Putamen (tissue), 1 donor: Measurements from ENCODE around the gene SARNP.
"Not testable (repeated sequence)": the region's sequence is repeated elsewhere in the genome, so short reads cannot be mapped to it uniquely, and the experiment has no call there.

Source experiments
- DNase-seq: peaks from one replicate; pipeline ENCODE4 v3.0.0-alpha.2; 2016; ENCODE audit warnings: low spot score

The SARNP gene, protein sequence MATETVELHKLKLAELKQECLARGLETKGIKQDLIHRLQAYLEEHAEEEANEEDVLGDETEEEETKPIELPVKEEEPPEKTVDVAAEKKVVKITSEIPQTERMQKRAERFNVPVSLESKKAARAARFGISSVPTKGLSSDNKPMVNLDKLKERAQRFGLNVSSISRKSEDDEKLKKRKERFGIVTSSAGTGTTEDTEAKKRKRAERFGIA

DNA sequence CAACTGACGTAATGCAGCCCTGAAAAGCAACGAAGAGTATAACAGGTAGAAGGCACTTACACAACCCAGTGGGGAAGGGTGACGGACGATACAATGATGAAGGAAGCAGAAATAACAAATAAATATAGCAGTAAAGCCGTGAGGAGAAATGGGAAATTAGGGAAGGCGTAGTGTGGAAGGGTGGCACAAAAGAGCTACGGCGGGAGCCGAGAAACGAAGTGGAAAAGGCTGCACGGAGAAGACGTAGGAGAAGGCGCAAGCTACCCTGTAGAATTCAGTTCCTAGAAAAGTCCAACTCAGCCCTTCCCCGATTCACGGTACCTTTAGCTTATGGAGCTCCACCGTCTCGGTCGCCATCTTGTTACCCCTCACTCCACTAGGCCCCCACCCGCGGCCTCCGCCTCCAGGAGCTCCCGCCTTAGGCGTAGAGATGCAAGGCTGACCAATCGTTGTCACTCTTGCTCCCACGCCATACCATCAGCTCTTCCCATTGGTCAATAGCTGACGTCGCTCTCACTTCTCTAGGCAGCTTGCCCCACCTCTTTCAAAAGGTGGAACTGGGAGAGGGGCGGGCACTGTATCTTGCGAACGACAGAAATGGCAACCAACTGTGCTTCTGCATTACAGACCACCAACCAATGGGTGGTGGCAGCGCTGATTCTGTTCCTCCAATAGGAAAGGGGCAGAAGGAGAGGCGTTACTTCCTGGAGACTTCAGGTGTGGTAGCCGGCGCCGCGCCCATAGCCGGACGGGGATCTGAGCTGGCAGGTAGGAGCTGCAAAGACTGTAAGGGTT lies at the start of gene SARNP, which contains the start of gene ORMDL2:
TSS of gene SARNP (minus strand) at position 380 of the 795 bp plus-strand sequence. CDS start at position 357, 23 bp downstream.
TSS of gene ORMDL2 (plus strand) at position 697 of the 795 bp plus-strand sequence. CDS start 959 bp downstream, outside the sequence.
- peak; percentile 100 for DNase-seq

DNA sequence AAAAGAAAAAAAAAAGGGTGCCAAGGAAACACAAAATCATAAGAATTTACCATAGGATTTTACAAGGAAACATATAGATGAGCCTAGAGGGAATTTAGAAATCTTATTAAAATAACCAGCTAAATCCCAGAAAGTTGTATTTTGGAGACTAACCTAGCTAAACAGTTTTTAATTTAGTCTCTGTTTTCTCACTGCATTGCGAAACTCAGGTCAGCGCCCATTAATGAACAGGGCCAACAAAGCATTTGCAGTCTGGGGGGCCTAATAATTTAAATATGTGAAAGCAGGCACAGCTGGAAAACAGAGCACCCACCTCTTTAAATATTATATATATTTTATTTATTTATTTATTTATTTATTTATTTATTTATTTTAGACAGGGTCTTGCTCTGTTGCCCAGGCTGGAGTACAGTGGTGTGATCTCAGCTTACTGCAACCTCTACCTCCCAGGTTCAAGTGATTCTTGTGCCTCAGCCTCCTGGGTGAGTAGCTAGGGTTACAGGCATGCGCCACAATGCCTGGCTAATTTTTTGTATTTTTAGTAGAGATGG lies 49.0 kb upstream of the SARNP start:
- not testable (repeated sequence) for DNase-seq

DNA sequence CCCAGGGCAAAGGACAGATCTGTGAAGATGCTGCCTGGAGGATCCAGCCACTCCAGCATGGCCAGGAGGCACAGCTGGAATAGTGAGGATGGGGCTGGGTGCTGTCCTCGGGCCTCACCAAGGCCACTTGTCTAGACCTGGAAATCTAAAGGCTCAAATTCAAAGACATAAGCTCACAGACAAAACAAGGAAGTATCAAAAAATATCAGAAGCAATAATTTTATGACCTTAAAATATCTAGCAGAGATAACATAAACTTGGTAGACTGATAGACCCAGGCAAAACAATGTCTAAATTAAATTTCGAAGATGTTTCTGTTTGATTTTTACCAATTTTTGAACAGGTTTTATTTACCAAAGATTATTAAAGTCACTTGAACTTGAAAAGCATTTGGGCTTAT lies 47.8 kb upstream of the SARNP start:
- DNase-seq: no peak

DNA sequence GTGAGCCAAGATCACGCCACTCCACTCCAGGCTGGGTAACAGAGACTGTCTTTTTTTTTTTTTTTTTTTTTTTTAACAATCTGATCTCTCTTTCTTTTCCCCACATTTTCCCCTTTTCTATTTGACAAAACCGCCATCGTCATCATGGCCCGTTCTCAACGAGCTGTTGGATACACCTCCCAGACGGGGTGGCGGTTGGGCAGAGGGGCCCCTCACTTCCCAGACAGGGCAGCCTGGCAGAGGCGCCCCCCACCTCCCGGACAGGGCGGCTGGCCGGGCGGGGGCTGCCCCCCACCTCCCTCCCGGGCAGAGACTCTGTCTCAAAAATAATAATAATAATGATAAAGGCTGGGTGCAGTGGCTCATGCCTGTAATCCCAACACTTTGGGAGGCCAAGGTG lies 45.4 kb upstream of the SARNP start:
- not testable (repeated sequence) for DNase-seq

DNA sequence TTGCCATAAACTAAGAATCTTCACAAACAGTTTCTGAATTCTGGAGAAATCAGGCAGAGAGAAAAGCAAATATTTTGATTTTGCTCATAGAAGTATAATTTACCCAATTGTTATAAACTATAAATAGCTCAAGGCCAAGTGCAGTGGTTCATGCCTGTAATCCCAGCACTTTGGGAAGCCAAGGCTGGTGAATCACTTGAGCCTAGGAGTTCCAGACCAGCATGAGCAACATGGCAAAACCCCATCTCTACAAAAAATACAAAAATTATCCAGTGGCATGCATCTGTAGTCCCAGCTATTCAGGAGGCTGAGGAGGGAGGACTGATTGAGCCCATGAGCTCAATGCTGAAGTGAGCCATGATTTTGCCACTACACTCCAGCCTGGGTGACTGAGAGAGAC lies 44.8 kb upstream of the SARNP start:
- DNase-seq: no peak

DNA sequence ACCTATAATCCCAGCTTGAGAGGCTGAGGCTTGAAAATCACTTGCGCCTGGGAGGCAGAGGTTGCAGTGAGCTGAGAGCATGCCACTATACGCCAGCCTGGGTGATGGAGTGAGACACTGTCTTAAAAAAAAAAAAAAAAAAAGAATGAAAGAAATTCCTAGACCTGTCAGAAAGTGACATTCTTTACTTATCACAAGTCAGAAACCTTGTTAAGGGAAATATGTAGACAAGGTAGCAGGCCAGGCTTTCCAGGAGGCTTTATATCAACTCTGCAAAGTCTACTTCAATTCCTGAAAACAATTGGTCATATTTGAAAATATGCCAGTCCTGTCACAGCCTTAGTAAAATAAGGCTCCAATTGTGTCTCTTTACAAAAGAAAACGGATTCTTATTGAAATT lies 44.3 kb upstream of the SARNP start:
- DNase-seq: no peak

DNA sequence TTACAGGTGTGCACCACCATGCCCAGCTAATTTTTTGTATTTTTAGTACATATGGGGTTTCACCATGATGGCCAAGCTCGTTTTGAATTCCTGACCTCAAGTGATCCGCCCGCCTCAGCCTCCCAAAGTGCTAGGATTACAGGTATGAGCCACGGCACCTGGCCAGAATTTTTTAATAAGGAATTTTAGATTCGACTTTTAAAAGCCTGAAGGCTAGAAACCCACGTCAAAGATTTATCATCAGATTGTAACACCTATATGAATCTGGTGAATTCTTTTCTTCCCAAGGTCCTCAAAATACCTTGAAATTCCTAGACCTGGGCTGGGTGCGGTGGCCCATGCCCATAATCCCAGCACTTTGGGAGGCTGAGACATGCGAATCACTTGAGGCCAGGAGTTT lies 43.9 kb upstream of the SARNP start:
- no peak for DNase-seq

DNA sequence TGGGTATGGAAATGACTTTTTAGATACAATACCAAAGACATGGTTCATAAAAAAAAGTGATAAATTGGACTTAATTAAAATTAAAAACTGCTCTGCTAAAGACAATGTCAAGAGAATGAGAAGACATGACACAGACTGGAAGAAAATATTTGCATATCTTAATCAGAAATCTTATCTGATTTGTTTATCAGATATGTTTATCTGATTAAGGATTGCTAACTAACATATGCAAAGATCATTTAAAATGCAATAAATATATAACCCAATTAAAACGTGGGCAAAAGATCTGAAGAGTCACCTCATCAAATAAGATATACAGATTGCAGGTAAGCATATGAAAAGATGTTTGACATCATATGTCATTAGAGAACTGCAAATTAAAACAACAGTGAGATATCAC lies 35.2 kb upstream of the SARNP start:
- DNase-seq: no peak

DNA sequence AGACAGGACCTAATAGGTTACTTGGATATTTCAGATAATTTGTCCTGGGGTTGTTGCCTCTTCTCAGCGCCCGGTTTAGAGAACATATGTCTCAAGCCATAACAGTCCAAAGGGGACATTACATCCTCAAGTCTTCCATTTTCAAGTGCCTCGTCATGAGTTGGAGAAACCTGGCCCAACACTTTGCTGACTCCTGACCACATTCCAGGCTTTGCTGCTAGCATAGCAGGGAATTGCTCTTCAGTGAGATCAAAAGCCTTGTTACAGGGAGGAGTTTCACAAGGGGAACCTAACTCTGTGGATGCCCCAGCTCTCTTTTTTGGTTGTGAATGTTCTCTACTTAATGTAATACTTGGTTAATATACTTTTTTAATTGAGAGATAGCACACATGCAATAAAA lies 33.4 kb upstream of the SARNP start:
- DNase-seq: no peak

DNA sequence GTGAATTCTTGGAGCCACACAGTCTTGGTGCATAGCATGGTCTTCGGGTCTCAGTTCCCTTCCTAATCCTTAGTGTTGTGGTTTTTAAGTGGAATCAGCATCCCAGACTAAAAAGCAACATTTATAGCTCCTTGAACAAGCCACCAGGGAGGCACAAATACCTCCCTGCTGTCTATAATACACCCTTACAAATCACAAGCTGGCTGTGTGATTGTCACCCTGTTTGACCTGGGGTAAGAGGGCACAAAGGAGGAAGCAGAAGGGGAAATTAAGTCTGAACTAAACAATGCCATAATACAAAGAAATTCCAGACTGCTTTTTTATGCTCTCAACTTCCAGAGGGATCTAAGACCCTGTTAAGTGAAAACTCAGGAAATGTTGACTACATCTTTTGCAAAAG lies 32.9 kb upstream of the SARNP start:
- DNase-seq: no peak

DNA sequence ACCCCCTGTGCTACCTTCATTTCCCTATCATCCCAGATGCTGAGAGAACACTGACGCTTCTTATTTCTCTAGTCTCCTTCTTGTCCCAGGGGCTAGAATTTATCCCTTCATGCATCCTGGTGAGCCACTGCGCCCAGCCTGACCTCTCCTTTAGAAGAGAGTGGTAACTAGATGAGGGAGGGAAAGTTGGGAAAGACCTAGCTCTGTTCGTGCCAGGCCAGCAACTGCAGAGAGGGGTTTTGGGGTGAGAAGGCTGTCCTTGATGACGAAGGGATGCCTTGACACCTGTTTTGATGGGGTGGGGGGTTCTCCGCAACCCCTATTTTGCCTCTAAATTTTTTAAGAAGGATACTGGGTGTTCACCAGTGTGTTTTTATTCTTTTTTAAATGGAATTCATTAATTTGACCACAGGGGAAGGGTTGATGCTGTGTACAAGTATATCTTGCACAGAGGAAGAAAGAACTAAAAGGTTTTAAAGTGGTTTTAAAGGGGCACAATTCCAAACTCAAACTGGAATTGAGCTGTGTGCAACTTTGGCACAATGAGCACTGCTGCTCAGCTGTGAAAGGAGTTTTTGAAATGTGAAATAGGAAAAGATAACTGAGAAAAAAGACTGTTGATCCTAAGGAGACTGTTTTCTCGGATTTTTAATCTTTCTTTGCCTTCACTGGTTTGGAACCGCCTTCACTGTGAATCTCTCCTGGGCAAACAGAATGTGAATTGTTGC lies 32.3 kb upstream of the SARNP start:
- no peak for DNase-seq

DNA sequence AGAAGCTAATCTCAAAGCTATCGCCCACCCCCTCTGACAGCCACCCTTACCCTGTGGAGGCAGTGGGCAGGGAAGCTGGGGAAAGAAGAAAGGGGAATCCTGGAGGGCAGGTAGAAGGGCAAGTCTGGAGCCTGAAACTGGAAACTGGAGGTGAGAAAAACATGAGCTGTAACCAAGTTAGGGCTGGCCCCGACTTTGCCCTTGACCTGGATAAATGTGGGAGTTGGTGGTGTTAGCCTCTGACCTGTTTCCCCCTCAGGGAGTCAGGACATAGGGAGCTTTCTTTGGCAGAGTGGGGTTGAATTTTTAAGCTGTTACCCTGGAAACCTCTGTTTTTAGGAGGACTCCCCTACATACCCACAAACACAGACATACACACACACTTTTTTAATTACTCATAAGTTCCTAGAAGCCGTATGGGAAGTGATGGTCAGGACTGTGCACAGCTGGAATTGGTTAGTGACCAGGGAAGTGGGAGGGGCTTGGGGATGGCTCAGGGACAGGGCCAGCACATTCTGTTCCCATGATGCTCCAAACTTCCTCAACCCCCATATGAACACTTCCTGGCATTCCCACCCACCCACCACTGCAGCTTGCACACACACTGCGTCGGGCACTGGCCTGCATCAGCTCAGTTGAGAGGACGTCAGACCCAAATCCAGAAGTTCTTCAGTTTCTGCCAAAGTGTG lies 30.2 kb upstream of the SARNP start:
- DNase-seq: peak; percentile 19

DNA sequence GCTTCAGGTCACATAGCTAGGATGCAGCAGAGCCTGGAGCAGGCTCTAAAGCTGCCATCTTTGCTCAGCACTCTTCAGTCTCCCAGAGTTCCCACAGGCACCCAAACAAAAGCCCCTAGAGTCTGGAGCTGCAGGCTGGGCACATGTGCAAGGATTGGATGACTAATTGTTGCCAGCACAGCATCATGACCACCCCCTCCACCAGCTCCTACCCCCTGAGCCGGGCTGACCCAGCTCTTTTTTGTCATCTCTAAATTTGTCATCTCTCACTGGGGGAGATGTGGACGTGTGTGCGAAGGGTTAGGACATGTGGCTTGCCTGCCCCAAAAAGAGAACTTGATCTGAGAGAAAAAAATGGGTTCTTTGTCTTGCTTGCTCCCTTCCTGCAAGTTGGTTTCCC lies 29.5 kb upstream of the SARNP start:
- no peak for DNase-seq

DNA sequence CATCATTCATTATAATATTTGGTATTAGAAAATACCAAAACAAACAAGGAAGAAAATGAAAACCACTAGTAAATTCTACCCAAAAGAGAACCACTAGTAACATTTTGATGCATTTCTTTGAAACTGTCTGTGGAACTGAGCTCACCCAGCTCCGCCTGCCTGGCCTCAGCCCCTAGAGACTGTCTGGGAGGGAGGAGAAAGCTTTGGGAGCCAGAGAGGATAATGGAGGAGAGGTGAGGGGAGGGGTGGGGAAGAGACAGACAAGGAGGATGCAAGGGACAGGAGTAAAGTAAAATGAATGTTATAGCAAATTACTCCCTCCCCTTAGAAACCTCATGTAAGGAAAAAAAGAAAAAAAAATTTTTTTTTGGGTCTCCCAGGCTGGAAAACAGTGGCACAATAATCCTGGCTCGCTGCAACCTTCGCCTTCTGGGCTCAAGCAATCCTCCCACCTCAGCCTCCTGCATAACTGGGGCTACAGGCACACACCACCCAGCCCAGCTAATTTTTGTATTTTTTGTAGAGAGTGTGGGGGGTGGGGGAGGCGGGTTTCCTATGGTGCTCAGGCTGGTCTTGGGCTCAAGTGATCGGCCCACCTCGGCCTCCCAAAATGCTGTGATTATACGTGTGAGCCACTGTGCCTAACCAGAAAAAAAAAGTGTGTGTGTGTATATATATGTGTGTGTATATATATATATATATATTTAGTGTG lies 28.4 kb upstream of the SARNP start:
- no peak for DNase-seq

DNA sequence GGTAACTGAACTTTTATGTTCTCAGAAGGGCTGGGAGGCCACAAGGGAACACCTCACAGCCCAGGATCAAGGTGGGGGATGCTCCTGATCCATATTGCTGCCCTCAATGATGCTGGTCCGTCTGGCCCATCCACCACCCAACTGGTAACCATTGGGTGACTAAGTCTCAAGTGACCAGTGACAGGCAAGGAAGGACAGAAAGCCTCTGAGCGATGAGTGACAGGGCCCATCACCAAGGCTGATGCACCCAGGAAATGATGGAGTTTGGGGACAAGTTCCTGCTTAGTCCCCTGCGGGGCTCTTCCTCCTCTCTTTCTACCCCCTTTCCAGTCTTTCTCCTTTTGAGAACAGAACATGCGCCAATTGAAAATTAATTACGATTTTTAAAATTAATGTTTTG lies 27.8 kb upstream of the SARNP start:
- DNase-seq: no peak

DNA sequence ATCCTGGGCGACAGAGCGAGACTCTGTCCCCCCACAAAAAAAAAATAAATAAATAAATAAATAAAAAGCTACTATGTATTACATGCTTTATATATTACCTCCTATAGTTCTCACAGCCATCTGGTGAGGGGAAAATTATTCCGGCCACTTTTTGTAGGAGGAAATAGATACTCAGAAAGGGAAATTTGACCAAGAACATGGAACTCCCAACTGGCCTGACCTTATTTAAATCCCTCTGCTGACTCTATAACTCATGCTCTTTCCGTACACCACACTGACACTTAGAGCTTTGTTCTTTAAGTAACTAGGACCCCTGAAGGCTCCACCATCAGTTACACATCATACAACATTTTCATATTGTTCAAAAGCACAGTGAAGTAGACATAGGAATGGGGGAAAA lies 27.4 kb upstream of the SARNP start:
- no peak for DNase-seq

DNA sequence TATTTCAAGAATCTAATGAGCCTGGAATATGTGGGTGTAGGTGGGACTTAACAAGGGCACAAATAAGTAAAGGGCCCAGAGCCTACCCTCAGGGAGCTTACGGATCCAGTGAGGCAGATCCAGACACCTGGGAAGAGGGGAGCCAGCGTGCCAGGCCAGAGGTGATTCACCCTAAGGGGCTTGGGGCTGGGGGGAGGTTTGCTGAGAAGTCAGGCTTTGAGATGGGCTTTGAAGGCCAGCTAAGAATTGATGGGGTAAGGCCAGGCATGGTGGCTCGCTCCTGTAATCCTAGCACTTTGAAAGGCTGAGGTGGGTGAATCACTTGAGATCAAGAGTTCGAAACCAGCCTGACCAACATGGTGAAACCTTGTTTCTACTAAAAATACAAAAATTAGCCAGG lies 25.9 kb upstream of the SARNP start:
- DNase-seq: no peak

DNA sequence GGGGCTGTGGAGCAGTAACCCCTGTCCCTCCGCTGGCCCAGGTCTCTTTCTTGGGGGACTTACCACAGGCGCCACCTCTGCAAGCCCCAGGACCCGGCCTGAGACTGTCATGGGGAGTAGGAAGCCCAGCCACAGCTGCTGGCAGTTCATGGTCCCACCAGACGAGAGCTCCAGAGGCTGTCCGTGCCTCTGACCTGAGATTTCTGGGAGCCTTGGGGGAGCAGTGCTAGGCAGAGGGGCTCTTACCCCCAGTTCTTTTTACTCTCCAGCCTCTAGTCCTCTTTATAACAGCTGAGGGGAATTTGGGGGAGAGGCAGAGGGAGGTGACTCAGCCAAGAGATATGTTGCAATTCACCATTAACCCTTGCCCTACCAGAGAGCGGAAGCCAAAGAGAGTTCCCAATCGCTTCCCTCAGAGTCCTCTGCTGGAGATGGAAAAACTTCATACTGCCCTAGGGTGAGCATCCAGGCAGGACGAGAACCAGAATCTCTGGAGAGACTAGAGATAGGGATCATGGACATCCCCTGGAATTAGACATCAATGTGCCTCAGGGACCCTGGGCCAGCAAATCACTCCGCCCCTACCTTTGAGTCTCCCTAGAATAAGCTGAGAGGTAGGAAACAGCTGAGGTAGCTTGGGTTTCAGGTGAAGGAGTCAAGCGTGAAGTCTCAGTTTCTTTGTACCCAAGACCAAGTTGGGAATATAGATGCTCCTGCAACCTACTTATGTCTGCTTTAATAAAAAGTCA lies 25.3 kb upstream of the SARNP start, which contains the start of gene MMP19:
TSS of gene MMP19 (minus strand) at position 256 of the 749 bp plus-strand sequence. CDS start at position 150, 106 bp downstream.
- no peak for DNase-seq

DNA sequence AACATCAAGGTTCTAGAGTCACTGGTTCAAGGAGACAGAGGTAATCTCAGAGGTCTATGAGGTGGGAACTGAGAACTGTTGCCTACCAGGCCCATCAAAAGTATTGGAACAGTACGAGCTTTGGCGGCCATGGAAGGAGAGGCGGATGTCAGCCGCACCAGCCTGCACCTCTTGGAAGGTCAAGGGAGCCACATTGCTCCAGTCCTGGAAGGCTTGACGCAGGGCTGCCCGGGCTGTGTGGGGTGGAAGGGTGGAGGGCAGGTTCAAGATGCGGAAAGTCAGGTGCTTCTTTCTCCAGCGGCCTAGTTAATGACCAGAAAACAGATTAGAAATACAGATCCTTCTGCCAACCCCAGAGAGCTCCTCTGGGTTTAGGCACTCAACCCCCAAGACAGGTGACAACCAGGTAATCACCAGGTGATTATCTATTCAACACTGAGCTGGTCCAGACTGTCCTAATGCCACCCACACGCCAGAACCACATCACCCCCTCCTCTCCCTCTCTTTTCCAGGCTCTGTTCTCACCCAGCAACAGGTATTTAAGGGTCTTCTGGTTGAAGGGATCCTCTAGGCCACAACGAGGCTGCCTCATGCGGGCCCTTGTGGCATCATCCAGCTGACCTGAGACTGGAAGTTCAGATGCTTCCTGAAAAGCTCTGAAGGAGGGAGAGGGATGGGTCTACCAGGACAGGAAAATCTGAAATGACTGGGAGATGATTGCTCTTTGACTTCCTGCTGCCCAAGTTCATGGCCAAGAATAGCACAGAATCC lies 23.2 kb upstream of the SARNP start:
- DNase-seq: no peak
